Chondrocyte (in vitro differentiated cells): ENCODE results near the gene FAM111B. TPM values are rescaled to one million over a fixed set of nuclear protein-coding genes. Genes with fewer than 3 reads are reported as not detected.
"Not testable (repeated sequence)": the region's sequence is repeated elsewhere in the genome, so short reads cannot be mapped to it uniquely, and the experiment has no call there.

Experiments used
- DNase-seq: peaks from one replicate; pipeline ENCODE4 v3.0.0; 2021; ENCODE audit warnings: mixed read lengths, low spot score
- H3K27ac Mint-ChIP-seq: one replicate; pipeline ENCODE4 v1.8.0; 2021; ENCODE audit warnings: mild to moderate bottlenecking, moderate library complexity, mixed read lengths; ENCODE audit not compliant: unreplicated experiment
- H3K27me3 Mint-ChIP-seq: 2 replicates; pipeline ENCODE4 v1.8.0; 2021; ENCODE audit warnings: low read depth, mixed read lengths
- H3K36me3 Mint-ChIP-seq: 2 replicates; pipeline ENCODE4 v1.8.0; 2021; ENCODE audit warnings: low read depth, mixed read lengths
- H3K4me1 Mint-ChIP-seq: 2 replicates; pipeline ENCODE4 v1.8.0; 2021; ENCODE audit warnings: low read depth, mild to moderate bottlenecking, mixed read lengths
- H3K4me3 Mint-ChIP-seq: one replicate; pipeline ENCODE4 v1.8.0; 2021; ENCODE audit warnings: mild to moderate bottlenecking, moderate library complexity, mixed read lengths; ENCODE audit not compliant: unreplicated experiment
- H3K9me3 Mint-ChIP-seq: 2 replicates; pipeline ENCODE4 v1.8.0; 2021; ENCODE audit warnings: low read depth, mixed read lengths
- CTCF ChIP-seq: fragments of 200-600 bp; sonication (generic); IDR thresholded peaks from 2 replicates; pipeline ENCODE4 v1.5.0; 2021; ENCODE audit warnings: antibody characterized with exemption, mild to moderate bottlenecking, moderate library complexity
- total RNA-seq: library from RNA; stranded (reverse); gene quantifications from 3 replicates; pipeline ENCODE4 v1.2.1, GENCODE V29; 2021

Gene FAM111B
- total RNA-seq, 1 donor from 2014 or later, result 1.6 TPM

- no peaks in the 10 kb centered on the region for H3K4me1 Mint-ChIP-seq
- DNase-seq, result no peak
- H3K27me3 Mint-ChIP-seq, result peaks cover 54% of the 10 kb centered on the region
- H3K36me3 Mint-ChIP-seq, result no peaks in the 10 kb centered on the region
- no peaks in the 10 kb centered on the region for H3K9me3 Mint-ChIP-seq
- no peak for TF ChIP-seq CTCF
- no peak overlapping the region for H3K27ac Mint-ChIP-seq
- H3K4me3 Mint-ChIP-seq, result no peak overlapping the region
Measured at GRCh38 chr11:59069087-59069486, 38.0 kb upstream of the FAM111B start.

DNA sequence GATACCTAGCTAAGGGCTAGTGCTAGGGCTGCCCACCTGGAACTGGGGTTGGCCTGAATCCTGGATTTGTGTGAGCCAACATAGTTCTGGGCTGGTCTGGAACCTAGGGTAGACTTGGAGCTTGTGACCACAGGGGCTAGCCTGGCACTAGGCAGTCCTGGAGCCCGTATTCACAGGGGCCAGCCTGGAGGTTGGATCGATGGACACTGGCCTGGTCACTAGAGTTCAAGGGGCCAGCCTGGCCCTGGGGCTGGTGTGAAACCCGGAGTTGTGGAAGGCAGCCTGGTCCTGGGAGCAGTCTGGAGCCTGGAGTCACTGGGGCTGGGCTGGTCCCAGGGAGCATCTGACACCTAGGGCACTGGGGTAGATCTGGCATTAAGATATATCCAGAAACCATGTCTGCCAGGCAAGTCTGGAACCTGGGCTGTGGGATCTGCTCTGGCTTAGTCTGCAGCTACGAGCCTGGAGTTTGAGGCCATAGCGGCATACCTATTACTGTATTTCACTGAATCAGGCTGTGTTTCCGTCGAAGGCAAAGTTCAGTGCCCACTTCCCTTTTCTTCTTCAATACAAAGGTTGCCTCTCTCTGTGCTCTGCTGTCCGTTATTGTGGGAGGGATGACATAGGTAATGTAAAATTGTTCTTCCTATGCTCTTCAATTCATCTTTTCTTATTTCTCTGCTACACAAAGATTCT lies 30.0 kb upstream of the FAM111B start:
- H3K36me3 Mint-ChIP-seq, result peaks cover 2% of the 10 kb centered on the region
- H3K4me1 Mint-ChIP-seq, result no peaks in the 10 kb centered on the region
- H3K9me3 Mint-ChIP-seq, result peaks cover 6% of the 10 kb centered on the region
- TF ChIP-seq CTCF, result no peak
- peak; percentile 65 for DNase-seq
- no peak overlapping the region for H3K27ac Mint-ChIP-seq
- no peak overlapping the region for H3K4me3 Mint-ChIP-seq
- peaks cover 49% of the 10 kb centered on the region for H3K27me3 Mint-ChIP-seq

DNA sequence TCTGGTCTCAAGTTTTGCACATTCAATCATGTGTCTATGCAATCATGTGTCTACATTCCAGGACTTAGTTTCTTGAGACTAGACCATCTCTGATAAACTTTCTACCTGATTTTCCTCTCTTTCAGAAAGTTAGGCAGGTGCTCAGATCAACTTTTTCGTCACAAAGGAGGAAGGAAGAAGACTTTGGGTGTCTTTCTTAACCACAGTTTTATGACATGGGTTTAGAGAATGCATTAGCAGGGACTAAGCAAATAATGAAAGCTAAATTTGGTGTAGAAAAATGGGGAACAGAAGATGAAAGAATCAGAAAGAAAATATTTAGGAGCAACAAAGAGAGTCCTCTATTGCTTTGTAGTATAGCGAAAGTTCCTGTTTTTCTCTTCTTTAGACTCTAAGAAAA lies 28.6 kb upstream of the FAM111B start:
- H3K4me3 Mint-ChIP-seq, result no peak overlapping the region
- H3K36me3 Mint-ChIP-seq, result peaks cover 2% of the 10 kb centered on the region
- H3K27ac Mint-ChIP-seq, result no peak overlapping the region
- no peak for TF ChIP-seq CTCF
- no peaks in the 10 kb centered on the region for H3K4me1 Mint-ChIP-seq
- peaks cover 6% of the 10 kb centered on the region for H3K9me3 Mint-ChIP-seq
- peaks cover 44% of the 10 kb centered on the region for H3K27me3 Mint-ChIP-seq
- DNase-seq, result no peak

GRCh38 chr11:59079086-59079485 lies 28.0 kb upstream of the FAM111B start:
- H3K27me3 Mint-ChIP-seq, result peaks cover 47% of the 10 kb centered on the region
- peaks cover 6% of the 10 kb centered on the region for H3K9me3 Mint-ChIP-seq
- DNase-seq, result no peak
- no peak overlapping the region for H3K27ac Mint-ChIP-seq
- H3K4me3 Mint-ChIP-seq, result no peak overlapping the region
- TF ChIP-seq CTCF, result no peak
- H3K36me3 Mint-ChIP-seq, result peaks cover 2% of the 10 kb centered on the region
- H3K4me1 Mint-ChIP-seq, result no peaks in the 10 kb centered on the region

- peaks cover 42% of the 10 kb centered on the region for H3K27me3 Mint-ChIP-seq
- H3K4me1 Mint-ChIP-seq, H3K27ac Mint-ChIP-seq, DNase-seq, H3K9me3 Mint-ChIP-seq, H3K36me3 Mint-ChIP-seq, H3K4me3 Mint-ChIP-seq: not testable (repeated sequence)
Measured at GRCh38 chr11:59080421-59080820, 26.6 kb upstream of the FAM111B start.

GRCh38 chr11:59081430-59082020 lies 25.5 kb upstream of the FAM111B start:
- not testable (repeated sequence) for H3K4me1 Mint-ChIP-seq, DNase-seq, H3K27ac Mint-ChIP-seq, H3K4me3 Mint-ChIP-seq, H3K36me3 Mint-ChIP-seq, H3K9me3 Mint-ChIP-seq
- peaks cover 49% of the 10 kb centered on the region for H3K27me3 Mint-ChIP-seq

DNA sequence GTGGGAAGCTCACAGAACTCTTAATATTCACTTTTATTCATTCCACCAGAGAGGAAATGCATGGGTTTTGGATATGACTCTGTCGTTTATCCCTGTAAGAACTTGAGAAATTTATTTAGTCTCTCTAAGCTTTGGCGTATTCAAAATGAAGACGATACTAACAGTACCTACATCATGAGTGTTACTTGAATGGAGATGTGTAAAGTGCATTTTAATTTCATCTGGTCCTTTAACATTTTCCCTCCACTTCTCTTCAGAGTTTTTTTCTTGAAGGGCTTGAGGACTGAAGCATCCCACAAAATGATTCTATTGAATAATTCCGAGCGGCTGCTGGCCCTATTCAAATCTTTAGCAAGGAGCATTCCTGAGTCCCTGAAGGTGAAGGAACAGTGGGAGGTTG lies 21.0 kb upstream of the FAM111B start, which contains the start of gene GLYATL1B:
GLYATL1B (plus strand) TSS at position 301 of the 400 bp plus-strand sequence; CDS start at position 301, 0 bp downstream.
- H3K4me1 Mint-ChIP-seq, H3K27ac Mint-ChIP-seq, H3K36me3 Mint-ChIP-seq, H3K4me3 Mint-ChIP-seq, DNase-seq, H3K9me3 Mint-ChIP-seq: not testable (repeated sequence)
- H3K27me3 Mint-ChIP-seq, result peaks cover 56% of the 10 kb centered on the region
